Measurements from ENCODE around the gene POLK. TPM values are rescaled to one million over a fixed set of nuclear protein-coding genes. Genes with fewer than 3 reads are reported as not detected.
A peak's percentile ranks its signal among the peaks of the same experiment; 100 is the strongest.
"Not testable (repeated sequence)": the region's sequence is repeated elsewhere in the genome, so short reads cannot be mapped to it uniquely, and the experiment has no call there.

Gene POLK
- polyA plus RNA-seq (ENCODE audit: insufficient read length in 12 of 12), result 10 to 100 TPM in 11 of 12 donors, not detected in 1; 21.0 to 36.0 (median 26.9) TPM
- long read RNA-seq, donor 1, full-length matches to known transcripts, result 1 of 1 reads
- long read RNA-seq, donor 1, partial matches to known transcripts, result 0 of 1 reads
- long read RNA-seq, donor 1, other reads (novel, unspliced or antisense), result 0 of 1 reads
- long read RNA-seq, donor 2, full-length matches to known transcripts, result 3 of 3 reads
- long read RNA-seq, donor 2, partial matches to known transcripts, result 0 of 3 reads
- long read RNA-seq, donor 2, other reads (novel, unspliced or antisense), result 0 of 3 reads
- long read RNA-seq, donor 3, full-length matches to known transcripts, result 2 of 7 reads
- long read RNA-seq, donor 3, partial matches to known transcripts, result 5 of 7 reads
- long read RNA-seq, donor 3, other reads (novel, unspliced or antisense), result 0 of 7 reads
- long read RNA-seq, donor 4, full-length matches to known transcripts, result 1 of 1 reads
- long read RNA-seq, donor 4, partial matches to known transcripts, result 0 of 1 reads
- long read RNA-seq, donor 4, other reads (novel, unspliced or antisense), result 0 of 1 reads
- long read RNA-seq, donor 5, full-length matches to known transcripts, result 2 of 2 reads
- long read RNA-seq, donor 5, partial matches to known transcripts, result 0 of 2 reads
- long read RNA-seq, donor 5, other reads (novel, unspliced or antisense), result 0 of 2 reads
- long read RNA-seq, donor 6, result 0 reads
- long read RNA-seq, donor 7, partial matches to known transcripts, result 0 of 1 reads
- long read RNA-seq, donor 7, other reads (novel, unspliced or antisense), result 0 of 1 reads
- long read RNA-seq, donor 8, partial matches to known transcripts, result 0 of 2 reads
- long read RNA-seq, donor 8, other reads (novel, unspliced or antisense), result 0 of 2 reads
- long read RNA-seq, donor 9, partial matches to known transcripts, result 6 of 6 reads
- long read RNA-seq, donor 9, other reads (novel, unspliced or antisense), result 0 of 6 reads
- long read RNA-seq, donor 10, full-length matches to known transcripts, result 2 of 2 reads
- long read RNA-seq, donor 10, partial matches to known transcripts, result 0 of 2 reads
- long read RNA-seq, donor 10, other reads (novel, unspliced or antisense), result 0 of 2 reads
- long read RNA-seq, donor 11, full-length matches to known transcripts, result 2 of 2 reads
- long read RNA-seq, donor 11, partial matches to known transcripts, result 0 of 2 reads
- long read RNA-seq, donor 11, other reads (novel, unspliced or antisense), result 0 of 2 reads

- DNase-seq, result peak; percentile 99
Observed at GRCh38 chr5:75511435-75512382, at the start of gene POLK, which contains the start of gene CERT1. Gene POLK (plus strand): TSS chr5:75511891. Gene CERT1 (minus strand): TSS chr5:75511629. CDS start chr5:75511207, 422 bp downstream.

GRCh38 chr5:75463726-75464125, 48.0 kb upstream of the POLK start:
- DNase-seq, result no peak

- no peak for DNase-seq
Observed at GRCh38 chr5:75465480-75465879, 46.2 kb upstream of the POLK start.

- no peak for DNase-seq
Observed at GRCh38 chr5:75466006-75466716, 45.5 kb upstream of the POLK start.

- DNase-seq, result no peak
Observed at GRCh38 chr5:75468593-75468992, 43.1 kb upstream of the POLK start.

- DNase-seq, result no peak
Observed at GRCh38 chr5:75469017-75469416, 42.7 kb upstream of the POLK start.

GRCh38 chr5:75471193-75471592, 40.5 kb upstream of the POLK start:
- no peak for DNase-seq

- no peak for DNase-seq
Observed at GRCh38 chr5:75472973-75473372, 38.7 kb upstream of the POLK start.

GRCh38 chr5:75473463-75473862, 38.2 kb upstream of the POLK start:
- no peak for DNase-seq

GRCh38 chr5:75475364-75475763, 36.3 kb upstream of the POLK start:
- DNase-seq, result no peak

GRCh38 chr5:75481024-75481423, 30.7 kb upstream of the POLK start:
- no peak for DNase-seq

GRCh38 chr5:75482482-75482881, 29.2 kb upstream of the POLK start:
- DNase-seq, result no peak

- DNase-seq, result no peak
Observed at GRCh38 chr5:75484605-75485004, 27.1 kb upstream of the POLK start.

GRCh38 chr5:75489847-75490246, 21.8 kb upstream of the POLK start:
- DNase-seq, result not testable (repeated sequence)

GRCh38 chr5:75491621-75492020, 20.1 kb upstream of the POLK start:
- no peak for DNase-seq

- DNase-seq, result no peak
Observed at GRCh38 chr5:75496026-75496425, 15.7 kb upstream of the POLK start.

- DNase-seq, result no peak
Observed at GRCh38 chr5:75498208-75498777, 13.4 kb upstream of the POLK start.

GRCh38 chr5:75498875-75499274, 12.8 kb upstream of the POLK start:
- not testable (repeated sequence) for DNase-seq

GRCh38 chr5:75505112-75505511, 6.6 kb upstream of the POLK start:
- not testable (repeated sequence) for DNase-seq

- DNase-seq, result no peak
Observed at GRCh38 chr5:75507841-75508240, 3.9 kb upstream of the POLK start.

Data from muscle of arm (tissue), 14 donors.